CD4-positive, alpha-beta T cell (primary cell): ENCODE results near the gene MCEMP1. TPM values are rescaled to one million over a fixed set of nuclear protein-coding genes. Genes with fewer than 3 reads are reported as not detected.

Source experiments
- ATAC-seq: fragments of 200-7000 bp; cut with Tn5 transposase; one replicate; pipeline ENCODE4 v1.10.0; 2022; ENCODE audit warnings: mild to moderate bottlenecking; ENCODE audit not compliant: poor library complexity
- CTCF ChIA-PET: fragments of 350-600 bp; sonication (Branson Sonifier 250); formaldehyde crosslinking; loops from one replicate; lab custom pipeline; 2021; ENCODE audit warnings: antibody characterized with exemption, inconsistent platforms; lab: Charles Lee
- POLR2A ChIA-PET: fragments of 350-600 bp; sonication (Branson Sonifier 250); formaldehyde crosslinking; loops from one replicate; lab custom pipeline; 2021; ENCODE audit warnings: antibody characterized with exemption, inconsistent platforms; lab: Charles Lee
- DNase-seq, 14 experiments: peaks; one replicate each; pipeline ENCODE4 v3.0.0-alpha.2; 2013 to 2020; ENCODE audit warnings: mixed read lengths in 2 of 14
- H3K27ac ChIP-seq, 2 donors: one replicate each; pipeline versions ENCODE4 v1.5.1 to v1.7.0; 2013; ENCODE audit warnings: low read length in 2 of 2, low read depth in 1 of 2, mild to moderate bottlenecking in 1 of 2
- H3K27me3 ChIP-seq, 2 experiments: 1 replicate in 1 of 2; 2 replicates in 1 of 2; pipeline versions ENCODE4 v1.6.1 to v1.7.0; 2013; ENCODE audit warnings: low read length in 2 of 2, control low read depth in 1 of 2, mild to moderate bottlenecking in 1 of 2, moderate library complexity in 1 of 2; ENCODE audit not compliant: insufficient read depth in 2 of 2, control insufficient read depth in 1 of 2
- H3K36me3 ChIP-seq: one replicate; pipeline ENCODE4 v1.6.1; 2013; ENCODE audit warnings: low read length, control low read depth; ENCODE audit not compliant: insufficient read depth
- H3K4me1 ChIP-seq: one replicate; pipeline ENCODE4 v1.6.1; 2013; ENCODE audit warnings: low read length, control low read depth; ENCODE audit not compliant: insufficient read depth
- H3K4me3 ChIP-seq: one replicate; pipeline ENCODE4 v1.5.1; 2013; ENCODE audit warnings: mild to moderate bottlenecking, low read length, moderate library complexity
- H3K9me3 ChIP-seq, 2 experiments: 1 replicate in 1 of 2; 2 replicates in 1 of 2; pipeline versions ENCODE4 v1.6.1 to v1.7.0; 2013; ENCODE audit warnings: low read length in 2 of 2, mild to moderate bottlenecking in 2 of 2, control low read depth in 1 of 2, moderate library complexity in 1 of 2; ENCODE audit not compliant: control insufficient read depth in 1 of 2, insufficient read depth in 1 of 2
- H3K27ac Mint-ChIP-seq: one replicate; pipeline ENCODE4 v1.8.0; 2020; ENCODE audit warnings: mixed read lengths
- H3K27me3 Mint-ChIP-seq: one replicate; pipeline ENCODE4 v1.8.0; 2021; ENCODE audit warnings: mixed read lengths
- H3K36me3 Mint-ChIP-seq: one replicate; pipeline ENCODE4 v1.8.0; 2021; ENCODE audit warnings: low read depth, mixed read lengths
- H3K4me1 Mint-ChIP-seq: one replicate; pipeline ENCODE4 v1.8.0; 2021; ENCODE audit warnings: low read depth, mixed read lengths
- H3K4me3 Mint-ChIP-seq: one replicate; pipeline ENCODE4 v1.8.0; 2020; ENCODE audit warnings: mild to moderate bottlenecking, mixed read lengths
- H3K9me3 Mint-ChIP-seq: one replicate; pipeline ENCODE4 v1.8.0; 2020; ENCODE audit warnings: mixed read lengths
- intact Hi-C, 2 experiments: fragments of 100-400 bp; cut with DNase I in 1 of 2; cut with micrococcal nuclease in 1 of 2; formaldehyde crosslinking; loops; one replicate each; pipeline versions ENCODE4 v1.15.1 to v1.9.0; 2023 to 2025; cut with DNase I, micrococcal nuclease
- total RNA-seq, 174 experiments: library from RNA in 2 of 174; stranded (reverse) in 2 of 174; gene quantifications; one replicate each; pipeline ENCODE4 v1.2.3 and lab custom pipeline; 2021 to 2026
- TF ChIP-seq, protein P1 (sequence below): fragments of 200-600 bp; IDR thresholded peaks from one replicate; pipeline ENCODE4 v1.8.0; 2022; ENCODE audit warnings: antibody characterized with exemption, mild to moderate bottlenecking

Gene MCEMP1
- total RNA-seq, 2 experiments from 2014 or later, result 0.38 TPM; not detected in 1

- Histone ChIP-seq H3K4me3 (peak within 1 kb of the TSS; percentile 72), H3K27me3 (no peaks in the 10 kb centered on the region), H3K36me3 (peaks cover 50% of the 10 kb centered on the region), H3K4me1 (peaks cover 44% of the 10 kb centered on the region), H3K27ac (peak within 1 kb of the TSS; percentile 92 to 94), H3K9me3 (no peaks in the 10 kb centered on the region)
- POLR2A ChIA-PET, result interaction anchor here (0.6 to 2.2 kb wide), 38 partner anchors 9 to 1825 kb away, joined by 3 to 18 read pairs (median 4); partner anchors contain the start of genes ARHGEF18, CLEC4M, DENND1C and GPR108
- peak within 1 kb of the TSS; percentile 95 for H3K4me3 Mint-ChIP-seq
- H3K36me3 Mint-ChIP-seq, result peaks cover 52% of the 10 kb centered on the region
- H3K4me1 Mint-ChIP-seq, result peaks cover 34% of the 10 kb centered on the region
- no peaks in the 10 kb centered on the region for H3K27me3 Mint-ChIP-seq
- no peaks in the 10 kb centered on the region for H3K9me3 Mint-ChIP-seq
- ATAC-seq, result peak; percentile 97
- peak; percentile 88 to 99 (median 94) for DNase-seq
- CTCF ChIA-PET, result interaction anchor here (1.6 to 2.4 kb wide), 2 partner anchors 51 to 61 kb away, joined by 8 to 20 read pairs; partner anchors contain the start of gene TRAPPC5
- TF ChIP-seq, protein P1, sequence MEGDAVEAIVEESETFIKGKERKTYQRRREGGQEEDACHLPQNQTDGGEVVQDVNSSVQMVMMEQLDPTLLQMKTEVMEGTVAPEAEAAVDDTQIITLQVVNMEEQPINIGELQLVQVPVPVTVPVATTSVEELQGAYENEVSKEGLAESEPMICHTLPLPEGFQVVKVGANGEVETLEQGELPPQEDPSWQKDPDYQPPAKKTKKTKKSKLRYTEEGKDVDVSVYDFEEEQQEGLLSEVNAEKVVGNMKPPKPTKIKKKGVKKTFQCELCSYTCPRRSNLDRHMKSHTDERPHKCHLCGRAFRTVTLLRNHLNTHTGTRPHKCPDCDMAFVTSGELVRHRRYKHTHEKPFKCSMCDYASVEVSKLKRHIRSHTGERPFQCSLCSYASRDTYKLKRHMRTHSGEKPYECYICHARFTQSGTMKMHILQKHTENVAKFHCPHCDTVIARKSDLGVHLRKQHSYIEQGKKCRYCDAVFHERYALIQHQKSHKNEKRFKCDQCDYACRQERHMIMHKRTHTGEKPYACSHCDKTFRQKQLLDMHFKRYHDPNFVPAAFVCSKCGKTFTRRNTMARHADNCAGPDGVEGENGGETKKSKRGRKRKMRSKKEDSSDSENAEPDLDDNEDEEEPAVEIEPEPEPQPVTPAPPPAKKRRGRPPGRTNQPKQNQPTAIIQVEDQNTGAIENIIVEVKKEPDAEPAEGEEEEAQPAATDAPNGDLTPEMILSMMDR, result no peak
- intact Hi-C loops, result loop anchor here in 1 of 2 experiments (2.0 to 5.0 kb wide), 2 partner anchors 51 to 92 kb away; partner anchors contain the start of genes PNPLA6 and TRAPPC5
- H3K27ac Mint-ChIP-seq, result peak within 1 kb of the TSS; percentile 96
Observed at GRCh38 chr19:7629347-7630054, 47.4 kb upstream of the MCEMP1 start, which contains the start of the genes PET100 and XAB2. TSS of gene PET100 (plus strand) at chr19:7629793. CDS start at chr19:7629834, 41 bp downstream. TSS of gene XAB2 (minus strand) at chr19:7629545. CDS start at chr19:7629527, 18 bp downstream.

- intact Hi-C loops, result no loop called here
- no peak overlapping the region for H3K27ac ChIP-seq
- peaks cover 31% of the 10 kb centered on the region for H3K36me3 ChIP-seq
- TF ChIP-seq, protein P1, result no peak
- H3K4me1 ChIP-seq, result peaks cover 54% of the 10 kb centered on the region
- POLR2A ChIA-PET, result interaction anchor here (1.2 kb wide), 1 partner anchor 14 kb away, joined by 3 read pairs; no protein-coding TSS in a partner anchor
- no peak for DNase-seq
- Mint-ChIP-seq H3K27ac (peak overlapping the region; percentile 96), H3K4me1 (peaks cover 40% of the 10 kb centered on the region), H3K27me3 (no peaks in the 10 kb centered on the region), H3K4me3 (peak overlapping the region; percentile 65), H3K36me3 (peaks cover 39% of the 10 kb centered on the region), H3K9me3 (no peaks in the 10 kb centered on the region)
- no peak overlapping the region for H3K4me3 ChIP-seq
- no peaks in the 10 kb centered on the region for H3K9me3 ChIP-seq
- ATAC-seq, result no peak
- CTCF ChIA-PET, result no interaction called here
- H3K27me3 ChIP-seq, result no peaks in the 10 kb centered on the region
Observed at GRCh38 chr19:7631577-7631976, 45.3 kb upstream of the MCEMP1 start.

- H3K4me3 Mint-ChIP-seq, result peak overlapping the region; percentile 72
Observed at GRCh38 chr19:7632340-7633203, 44.3 kb upstream of the MCEMP1 start.

More at GRCh38 chr19:7632340-7633203, 44.3 kb upstream of the MCEMP1 start:
- peaks cover 53% of the 10 kb centered on the region for H3K4me1 ChIP-seq
- H3K27me3 ChIP-seq, result no peaks in the 10 kb centered on the region
- DNase-seq, result no peak
- H3K27ac ChIP-seq, result no peak overlapping the region
- ATAC-seq, result no peak
- no peaks in the 10 kb centered on the region for H3K27me3 Mint-ChIP-seq
- ChIA-PET CTCF (no interaction called here), POLR2A (interaction anchor here (1.2 kb wide), 1 partner anchor 25 kb away, joined by 3 read pairs; no protein-coding TSS in a partner anchor)
- peaks cover 38% of the 10 kb centered on the region for H3K36me3 Mint-ChIP-seq
- intact Hi-C loops, result no loop called here
- peaks cover 21% of the 10 kb centered on the region for H3K36me3 ChIP-seq
- H3K4me1 Mint-ChIP-seq, result peaks cover 45% of the 10 kb centered on the region
- TF ChIP-seq, protein P1, result no peak
- peak overlapping the region; percentile 68 for H3K27ac Mint-ChIP-seq
- H3K9me3 ChIP-seq, result no peaks in the 10 kb centered on the region
- no peaks in the 10 kb centered on the region for H3K9me3 Mint-ChIP-seq
- H3K4me3 ChIP-seq, result no peak overlapping the region
